ENCODE measurements around the gene DAP.
A peak's percentile ranks its signal among the peaks of the same experiment; 100 is the strongest.

Gene DAP

GRCh38 chr5:10688651-10689171 lies 72.3 kb downstream of the DAP start:
- DNase-seq, result no peak

- no peak for DNase-seq
Measured at GRCh38 chr5:10686890-10687289, 74.1 kb downstream of the DAP start.

- DNase-seq, result no peak
Measured at GRCh38 chr5:10685115-10685521, 75.9 kb downstream of the DAP start.

- DNase-seq, result no peak
Measured at GRCh38 chr5:10684303-10685086, 76.5 kb downstream of the DAP start.

- no peak for DNase-seq
Measured at GRCh38 chr5:10682801-10683525, 78.1 kb downstream of the DAP start.

GRCh38 chr5:10681731-10682679 lies 79.0 kb downstream of the DAP start:
- DNase-seq, result no peak

- no peak for DNase-seq
Measured at GRCh38 chr5:10680876-10681481, 80.1 kb downstream of the DAP start.

- DNase-seq, result no peak
Measured at GRCh38 chr5:10679336-10679988, 81.6 kb downstream of the DAP start.

GRCh38 chr5:10678244-10678643 lies 82.8 kb downstream of the DAP start:
- DNase-seq, result peak; percentile 86

GRCh38 chr5:10677533-10677932 lies 83.5 kb downstream of the DAP start:
- DNase-seq, result no peak

GRCh38 chr5:10676946-10677345 lies 84.1 kb downstream of the DAP start:
- no peak for DNase-seq

- no peak for DNase-seq
Measured at GRCh38 chr5:10676224-10676623, 84.8 kb downstream of the DAP start.

- no peak for DNase-seq
Measured at GRCh38 chr5:10675177-10675700, 85.8 kb downstream of the DAP start.

GRCh38 chr5:10674582-10674981 lies 86.5 kb downstream of the DAP start:
- DNase-seq, result no peak

- no peak for DNase-seq
Measured at GRCh38 chr5:10674096-10674495, 86.9 kb downstream of the DAP start.

GRCh38 chr5:10673407-10673806 lies 87.6 kb downstream of the DAP start:
- no peak for DNase-seq

GRCh38 chr5:10673017-10673389 lies 88.0 kb downstream of the DAP start:
- DNase-seq, result no peak

- no peak for DNase-seq
Measured at GRCh38 chr5:10672146-10673016, 88.7 kb downstream of the DAP start.

- DNase-seq, result no peak
Measured at GRCh38 chr5:10671041-10672008, 89.7 kb downstream of the DAP start.

All from fibroblast of skin of back (primary cell).